Cortex of kidney (tissue), 1 donor: ENCODE data around the gene SPTBN1.
"Not testable (repeated sequence)": the region's sequence is repeated elsewhere in the genome, so short reads cannot be mapped to it uniquely, and the experiment has no call there.

Source experiments
- DNase-seq: peaks from one replicate; lab custom pipeline; 2025; lab: John Stamatoyannopoulos, UW

Gene SPTBN1

GRCh38 chr2:54672590-54673456 is 216.7 kb downstream of the SPTBN1 start:
- no peak for DNase-seq

DNA sequence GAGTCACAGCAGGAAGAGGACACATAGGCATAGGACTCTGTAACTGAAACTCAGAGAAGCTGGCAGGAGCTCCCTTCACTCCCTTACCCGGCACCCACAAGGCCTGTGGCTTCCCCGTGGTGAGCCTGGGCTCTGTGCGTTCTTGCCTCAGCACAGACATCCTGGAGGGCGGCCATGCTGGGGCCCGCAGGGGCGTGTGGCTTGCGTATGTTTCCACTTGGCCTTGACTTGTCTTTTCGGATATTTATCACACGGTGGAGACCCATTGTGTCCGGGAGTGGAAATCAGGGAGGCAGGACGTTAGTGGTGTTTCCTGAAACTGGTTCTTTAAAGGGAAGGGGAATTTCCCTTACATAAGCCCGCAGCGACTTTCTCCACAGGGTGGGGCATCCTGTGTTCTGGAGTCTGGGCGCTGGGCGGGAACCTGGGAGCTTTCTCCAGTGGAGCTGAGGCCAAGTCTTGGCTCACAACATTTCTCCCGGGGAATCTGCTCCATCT is 217.4 kb downstream of the SPTBN1 start:
- no peak for DNase-seq

DNA sequence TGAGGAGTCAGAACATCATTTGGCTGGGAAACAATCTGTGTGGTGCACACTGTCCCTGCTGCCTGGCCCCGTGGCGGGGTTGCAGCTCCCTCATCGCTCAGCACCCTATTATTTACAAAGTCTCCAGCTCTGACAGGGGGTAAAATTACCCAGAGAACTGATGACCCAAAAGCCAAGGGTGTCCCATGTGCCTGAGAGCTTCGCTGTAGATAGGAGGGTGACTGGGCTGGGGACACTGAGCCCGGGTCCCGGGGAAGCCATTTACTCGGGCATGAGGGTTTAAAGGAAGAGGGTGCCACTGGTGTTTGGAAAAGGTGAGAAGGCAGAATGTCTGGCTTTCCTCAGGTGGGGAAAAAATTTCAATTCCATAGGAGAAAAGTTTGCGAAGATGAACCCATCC is 219.2 kb downstream of the SPTBN1 start:
- DNase-seq: no peak

DNA sequence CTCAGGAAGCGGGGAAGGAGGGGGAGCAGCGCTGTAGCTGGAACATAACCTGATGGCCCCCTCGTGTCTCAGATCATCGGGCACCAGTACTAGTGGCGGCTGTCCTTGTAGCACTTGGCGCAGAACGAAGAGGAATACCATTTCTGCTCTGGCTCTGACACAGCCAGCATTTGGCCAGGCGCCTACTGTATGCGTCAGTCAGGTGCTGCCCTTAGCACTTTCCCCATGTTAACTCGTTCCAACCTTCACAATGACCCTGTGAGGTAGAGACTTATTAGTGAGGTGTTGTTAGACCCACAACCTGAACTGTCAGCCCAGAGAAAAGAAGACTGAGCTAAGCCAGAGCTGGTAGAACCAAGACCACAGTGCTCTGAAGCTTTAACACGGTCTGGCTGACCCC is 219.6 kb downstream of the SPTBN1 start:
- DNase-seq: no peak

- DNase-seq: no peak
These were observed 220.5 kb downstream of the SPTBN1 start for GRCh38 chr2:54676656-54677055.

GRCh38 chr2:54677476-54678265 is 221.5 kb downstream of the SPTBN1 start:
- no peak for DNase-seq

DNA sequence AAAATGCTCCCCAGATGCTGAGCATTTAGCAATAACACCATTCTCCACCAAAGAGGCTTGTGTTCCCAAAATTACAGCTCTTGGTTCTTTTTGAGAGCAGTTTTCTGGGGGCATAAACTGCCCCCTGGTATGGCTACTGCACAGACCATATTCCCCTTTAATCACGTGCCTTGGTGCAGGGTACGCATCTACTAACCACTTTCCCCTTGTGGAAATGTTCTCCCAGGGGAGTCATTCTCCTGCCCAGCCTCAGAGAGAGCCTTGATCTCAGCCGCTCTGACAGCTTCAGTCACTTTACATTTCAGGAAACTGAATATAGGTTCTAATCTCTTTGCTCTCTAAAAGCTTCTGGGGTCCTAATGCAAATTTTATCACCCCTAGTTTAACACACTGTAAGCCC is 222.6 kb downstream of the SPTBN1 start:
- DNase-seq: no peak

DNA sequence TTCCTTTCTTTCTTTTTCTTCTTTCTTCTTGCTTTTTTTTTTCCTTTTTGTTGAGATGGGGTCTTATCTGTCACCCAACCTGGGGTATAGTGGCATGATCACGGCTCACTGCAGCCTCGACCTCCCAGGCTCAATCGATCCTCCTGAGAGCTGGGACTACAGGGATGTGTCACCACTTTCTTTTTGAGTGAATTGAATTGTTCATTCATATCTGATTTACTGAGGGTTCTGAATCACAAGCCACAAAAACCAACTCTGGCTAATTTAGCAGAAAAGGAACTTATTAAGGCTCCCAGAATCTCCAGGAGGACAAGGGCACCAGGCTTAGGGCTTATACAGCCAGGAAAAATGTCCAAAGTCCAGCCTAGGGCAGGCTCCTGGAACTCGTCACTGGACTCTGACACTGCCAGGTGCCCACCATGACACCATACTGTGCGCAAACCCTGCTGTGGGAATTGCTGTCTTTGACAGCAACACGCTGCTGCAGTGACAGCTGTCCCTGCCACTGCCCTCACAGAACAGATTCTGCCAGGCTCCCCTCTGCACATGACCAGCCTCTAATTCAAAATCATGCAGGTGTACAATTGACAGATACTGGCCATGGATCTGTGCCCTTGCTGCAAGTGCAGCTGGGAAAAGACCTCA is 224.4 kb downstream of the SPTBN1 start:
- DNase-seq: no peak

GRCh38 chr2:54681416-54681815 is 225.3 kb downstream of the SPTBN1 start:
- DNase-seq: no peak

DNA sequence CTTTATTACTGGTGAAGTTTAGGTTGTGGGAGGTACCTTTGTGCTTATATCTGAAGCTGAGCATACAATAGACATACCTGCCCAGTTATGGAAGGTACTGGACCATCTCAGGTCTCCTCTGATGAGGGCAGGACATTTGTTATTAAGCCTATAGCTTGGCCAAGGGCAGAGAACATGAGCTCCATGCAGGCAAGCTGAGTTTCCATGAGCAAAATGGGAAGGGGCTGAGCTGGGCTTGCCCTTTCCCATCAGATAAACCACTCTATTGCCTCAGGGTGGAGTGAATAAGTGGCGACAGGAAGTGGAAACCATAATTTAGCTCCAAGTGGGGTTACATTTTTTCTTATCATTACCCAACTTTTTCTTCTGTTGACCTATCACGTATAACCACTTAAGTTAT is 227.5 kb downstream of the SPTBN1 start:
- DNase-seq: no peak

GRCh38 chr2:54685263-54685775 is 229.2 kb downstream of the SPTBN1 start:
- DNase-seq: no peak

GRCh38 chr2:54687595-54688152 is 231.5 kb downstream of the SPTBN1 start:
- DNase-seq: no peak

- DNase-seq: no peak
These were observed 235.5 kb downstream of the SPTBN1 start for GRCh38 chr2:54691445-54692135.

DNA sequence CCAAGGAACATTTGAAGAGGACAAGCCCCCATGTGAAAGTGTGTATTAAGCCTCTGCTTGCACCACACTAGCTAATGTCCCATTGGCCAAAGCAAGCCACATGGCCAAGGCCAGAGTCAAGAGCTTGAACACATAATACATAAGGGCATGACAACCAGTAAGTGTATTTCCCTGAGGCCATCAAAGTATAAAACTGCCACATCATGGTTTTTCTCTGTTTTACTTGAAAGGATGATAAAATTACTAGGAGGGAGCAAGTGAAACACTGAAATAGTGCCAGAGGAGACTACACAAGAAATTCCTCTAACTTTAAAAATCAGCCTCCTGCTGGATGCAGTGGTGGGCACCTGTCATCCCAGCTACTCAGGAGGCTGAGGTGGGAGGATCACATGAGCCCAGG is 236.4 kb downstream of the SPTBN1 start:
- no peak for DNase-seq

GRCh38 chr2:54695378-54695777 is 239.3 kb downstream of the SPTBN1 start:
- DNase-seq: no peak

DNA sequence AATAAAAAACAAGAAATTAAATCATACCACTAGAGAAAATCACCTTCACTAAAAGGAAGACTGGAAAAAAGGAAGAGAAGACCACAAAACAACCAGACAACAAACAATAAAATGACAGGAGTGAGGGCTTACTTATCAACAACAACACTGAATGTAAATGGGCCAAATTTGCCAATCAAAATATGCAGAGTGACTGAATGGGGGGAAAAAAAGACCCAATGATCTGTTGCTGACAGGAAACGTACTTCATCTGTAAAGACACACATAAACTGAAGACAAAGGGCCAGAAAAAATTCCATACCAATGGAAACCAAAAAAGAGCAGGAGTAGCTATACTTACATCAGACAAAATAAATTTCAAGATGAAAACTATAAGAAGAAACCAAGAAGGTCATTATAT is 241.8 kb downstream of the SPTBN1 start:
- DNase-seq: no peak

DNA sequence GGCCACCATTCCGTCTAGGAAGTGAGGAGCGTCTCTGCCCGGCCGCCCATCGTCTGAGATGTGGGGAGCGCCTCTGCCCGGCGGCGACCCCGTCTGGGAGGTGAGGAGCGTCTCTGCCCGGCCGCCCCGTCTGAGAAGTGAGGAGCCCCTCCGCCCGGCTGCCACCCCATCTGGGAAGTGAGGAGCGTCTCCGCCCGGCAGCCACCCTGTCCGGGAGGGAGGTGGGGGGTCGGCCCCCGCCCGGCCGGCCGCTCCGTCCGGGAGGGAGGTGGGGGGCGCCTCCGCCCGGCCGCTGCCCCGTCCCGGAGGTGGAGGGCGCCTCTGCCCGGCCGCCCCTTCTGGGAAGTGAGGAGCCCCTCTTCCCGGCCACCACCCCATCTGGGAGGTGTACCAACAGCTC is 242.8 kb downstream of the SPTBN1 start:
- not testable (repeated sequence) for DNase-seq

DNA sequence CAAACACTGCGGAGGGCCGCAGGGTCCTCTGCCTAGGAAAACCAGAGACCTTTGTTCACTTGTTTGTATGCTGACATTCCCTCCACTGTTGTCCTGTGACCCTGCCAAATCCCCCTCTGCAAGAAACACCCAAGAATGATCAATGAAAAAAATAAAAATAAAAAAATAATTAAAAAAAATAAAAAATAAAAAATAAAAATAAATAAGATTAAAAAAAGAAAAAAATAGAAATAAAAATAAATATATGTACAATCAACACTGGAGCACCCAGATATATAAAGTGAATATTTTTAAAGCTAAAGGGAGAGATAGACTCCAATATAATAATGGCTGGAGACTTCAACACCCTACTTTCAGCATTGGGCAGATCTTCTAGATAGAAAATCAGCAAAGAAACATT is 243.5 kb downstream of the SPTBN1 start:
- DNase-seq: no peak

GRCh38 chr2:54701029-54701428 is 244.9 kb downstream of the SPTBN1 start:
- DNase-seq: no peak

DNA sequence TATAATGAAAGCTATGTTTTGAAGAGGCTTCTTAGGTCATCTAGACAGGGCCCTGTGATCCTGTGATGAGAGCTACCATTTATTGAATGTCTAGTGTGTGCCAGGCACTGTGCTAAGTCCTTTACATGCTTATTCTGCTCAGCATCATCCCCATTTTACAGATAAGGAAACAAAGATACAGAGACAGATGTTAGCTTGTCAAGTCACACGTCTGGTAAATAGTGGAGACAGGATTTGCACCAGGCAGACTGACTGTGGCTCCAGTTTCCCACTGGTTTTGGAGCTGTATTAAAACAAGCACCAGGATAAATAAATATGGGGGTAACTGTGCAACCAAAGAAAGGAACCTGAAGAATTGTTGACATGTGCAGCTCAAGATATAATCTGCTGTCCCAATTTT is 248.1 kb downstream of the SPTBN1 start:
- no peak for DNase-seq
